HG03342 (cell line): ENCODE measurements around the gene ADD2.
"Not testable (repeated sequence)": the region's sequence is repeated elsewhere in the genome, so short reads cannot be mapped to it uniquely, and the experiment has no call there.

Experiments
- ATAC-seq: cut with Tn5 transposase; IDR thresholded peaks from one replicate; pipeline ENCODE4 v1.9.1; 2021; ENCODE audit warnings: mild to moderate bottlenecking, moderate library complexity; ENCODE audit not compliant: unreplicated experiment

ADD2 gene

DNA sequence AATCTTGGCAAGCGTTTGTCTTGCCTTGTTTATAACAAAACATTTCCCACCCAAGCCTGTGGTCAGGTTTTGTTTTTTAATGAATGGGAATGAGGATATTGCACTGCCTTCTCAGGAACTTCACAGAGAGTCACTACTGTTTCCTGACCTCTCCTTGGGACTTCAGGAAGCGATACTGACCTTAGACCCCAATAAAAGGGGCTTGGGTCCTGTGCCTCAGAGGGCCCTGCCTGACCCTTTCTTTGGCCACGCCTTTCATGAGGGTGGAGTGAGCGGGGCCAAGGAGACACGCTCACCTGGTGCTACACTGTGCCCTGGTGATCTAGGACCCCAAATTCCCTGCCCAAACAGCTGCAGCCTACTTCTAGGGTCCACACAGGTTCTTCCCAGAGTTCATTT lies 121.6 kb downstream of the ADD2 start:
- ATAC-seq = no peak

DNA sequence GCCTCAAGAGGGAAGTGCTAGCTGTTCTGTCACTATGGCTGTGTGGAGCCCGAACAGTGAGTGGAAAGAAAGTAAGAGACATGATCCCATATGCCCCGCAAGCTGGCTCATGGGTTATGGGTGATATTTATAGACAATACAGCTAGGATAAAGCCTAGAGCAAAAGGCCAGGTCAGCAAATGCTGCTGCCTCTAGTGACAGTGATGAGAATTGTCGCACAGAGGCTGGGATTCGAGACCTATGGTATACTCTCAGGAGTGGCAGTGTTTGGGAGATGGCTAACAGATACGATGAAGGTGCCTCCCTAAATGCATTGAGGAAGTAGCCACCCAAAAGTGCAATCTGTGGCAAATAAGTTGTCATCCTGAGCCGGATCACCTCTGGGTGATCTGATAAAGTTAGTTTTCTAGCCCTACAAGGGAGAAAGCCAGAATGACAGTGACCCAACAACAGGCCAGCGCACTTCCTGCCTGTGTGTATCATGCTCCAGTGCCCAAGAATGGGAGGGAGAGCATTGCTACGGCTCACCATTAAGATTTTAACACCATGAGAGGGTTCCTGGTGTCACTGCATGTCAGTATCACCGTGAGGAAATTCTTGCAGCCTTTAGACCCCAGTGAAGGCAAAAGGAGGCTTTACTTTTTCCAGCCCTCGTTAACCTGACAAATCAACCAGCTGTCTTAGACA lies 122.1 kb downstream of the ADD2 start:
- ATAC-seq = no peak

DNA sequence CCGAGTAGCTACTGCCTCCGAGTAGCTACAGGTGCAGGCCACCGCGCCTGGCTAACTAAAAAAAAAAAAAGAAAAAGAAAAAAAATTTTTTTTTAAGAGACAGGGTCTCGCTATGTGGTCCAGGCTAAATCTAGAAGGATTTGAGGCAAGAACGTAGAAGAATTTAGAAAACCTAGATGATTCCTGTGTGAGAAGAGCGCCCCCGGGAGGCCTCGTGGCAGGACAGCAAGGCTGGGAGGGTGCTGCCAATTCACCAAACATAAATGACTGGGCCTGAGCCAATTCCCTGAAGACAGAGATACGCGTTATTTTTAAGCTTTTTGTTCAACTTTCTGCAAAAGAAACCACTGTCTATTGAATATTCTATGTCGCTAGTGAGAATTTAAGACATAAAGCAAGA lies 124.3 kb downstream of the ADD2 start:
- no peak for ATAC-seq

DNA sequence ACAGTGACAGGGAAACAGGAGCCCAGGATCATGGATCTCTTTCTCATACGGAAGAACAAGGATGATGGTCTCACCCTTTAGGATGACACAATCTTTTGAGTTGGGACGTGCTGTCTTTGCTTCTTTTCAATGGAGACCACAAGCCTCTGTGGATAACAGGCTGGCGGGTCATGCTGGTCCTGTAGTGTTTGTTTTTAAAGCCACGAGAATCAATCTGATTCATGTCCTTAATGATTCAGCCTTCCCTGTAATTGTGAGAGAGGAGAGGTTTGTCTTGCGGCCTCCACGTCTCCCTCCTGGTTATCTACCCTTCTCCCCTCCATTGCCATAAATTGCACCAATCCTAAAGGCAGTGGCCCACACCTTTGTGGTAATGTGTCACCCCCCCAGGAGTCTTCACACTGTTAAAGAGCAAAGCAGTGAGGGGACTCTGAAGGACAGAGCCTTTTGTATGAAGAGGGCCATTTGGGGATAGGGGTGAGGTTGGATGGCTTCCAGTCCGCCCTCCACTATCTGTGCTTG lies 126.7 kb downstream of the ADD2 start:
- no peak for ATAC-seq

DNA sequence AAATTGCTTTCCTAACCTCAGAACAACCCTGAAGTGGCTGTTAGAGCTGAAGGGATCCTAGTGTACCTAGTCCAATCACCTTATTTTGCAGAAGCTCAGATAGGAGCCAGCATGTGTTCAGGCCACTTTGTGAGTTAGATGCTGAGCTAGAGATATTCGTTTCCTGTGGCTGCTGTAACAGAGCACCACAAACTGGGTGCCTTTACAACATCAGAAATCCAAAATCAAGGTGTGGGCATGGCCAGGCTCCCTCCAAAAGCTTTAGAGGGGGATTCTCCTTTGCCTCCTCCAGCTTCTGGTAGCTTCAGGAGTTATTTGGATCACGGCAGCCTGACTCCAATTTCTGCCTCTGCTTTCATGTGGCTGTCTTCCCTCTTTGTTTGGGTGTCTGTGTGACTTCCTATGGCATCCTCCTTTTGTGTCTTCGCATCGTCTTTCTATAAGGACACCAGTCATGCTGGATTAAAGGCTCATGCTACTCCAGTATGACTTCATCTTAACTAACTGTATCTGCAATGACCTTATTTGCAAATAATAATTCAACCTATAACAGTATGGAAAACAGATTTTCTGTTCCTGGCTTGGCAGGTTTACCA lies 128.1 kb downstream of the ADD2 start:
- no peak for ATAC-seq

DNA sequence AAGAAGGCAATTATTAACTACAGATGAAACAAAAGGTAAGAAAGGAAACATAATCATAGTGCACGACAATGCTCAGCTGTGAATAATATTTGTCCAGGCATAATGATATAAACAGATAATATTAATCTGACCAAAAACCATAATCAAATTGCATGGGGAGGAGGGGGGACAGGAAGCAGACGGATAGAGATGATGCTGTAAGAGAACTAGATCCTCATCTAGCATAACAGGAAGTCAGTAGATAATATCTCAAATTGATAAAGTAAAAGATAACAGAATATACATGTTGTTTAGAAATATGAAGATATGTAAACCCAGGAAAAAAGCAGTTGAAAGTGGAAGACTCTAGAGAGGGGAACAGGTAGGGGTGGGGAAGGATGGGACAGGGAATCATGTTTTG lies 129.4 kb downstream of the ADD2 start:
- no peak for ATAC-seq

DNA sequence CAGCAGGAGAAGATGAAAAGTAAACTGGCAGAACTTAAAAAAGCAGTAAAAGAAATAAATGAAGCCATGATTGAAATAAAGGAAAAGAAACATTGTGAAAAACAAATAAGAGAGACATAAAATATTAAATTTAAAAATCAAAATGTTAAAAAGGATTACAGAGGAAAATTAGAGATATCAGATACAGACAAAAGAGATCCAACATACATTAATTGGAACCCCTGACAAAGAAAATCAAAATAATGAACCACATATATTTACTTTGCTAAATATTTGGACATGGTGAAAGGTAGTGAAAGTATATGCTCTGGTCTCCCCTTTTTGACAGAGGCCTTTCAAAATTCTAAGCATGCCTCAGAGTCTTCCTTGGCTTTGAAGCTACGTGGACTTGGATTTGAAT lies 134.5 kb downstream of the ADD2 start:
- no peak for ATAC-seq

DNA sequence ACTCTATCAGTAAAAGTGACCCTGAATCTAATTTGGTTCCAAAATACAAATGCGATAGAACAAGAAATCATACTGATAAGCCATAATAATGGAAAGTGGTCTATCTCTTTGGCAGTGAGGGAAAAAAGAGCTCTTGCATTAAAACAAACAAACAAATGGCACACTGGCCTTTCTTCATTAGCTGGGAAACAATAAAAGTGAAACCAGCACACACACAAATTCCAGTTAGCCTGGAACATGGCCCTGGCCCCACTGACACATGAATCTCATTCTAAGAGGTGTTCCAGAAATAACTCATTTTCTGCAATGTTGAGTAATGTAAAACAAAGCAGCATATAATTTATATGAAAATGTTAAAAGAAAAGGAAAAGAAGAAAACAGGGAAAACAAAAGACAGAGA lies 135.0 kb downstream of the ADD2 start:
- ATAC-seq = no peak

DNA sequence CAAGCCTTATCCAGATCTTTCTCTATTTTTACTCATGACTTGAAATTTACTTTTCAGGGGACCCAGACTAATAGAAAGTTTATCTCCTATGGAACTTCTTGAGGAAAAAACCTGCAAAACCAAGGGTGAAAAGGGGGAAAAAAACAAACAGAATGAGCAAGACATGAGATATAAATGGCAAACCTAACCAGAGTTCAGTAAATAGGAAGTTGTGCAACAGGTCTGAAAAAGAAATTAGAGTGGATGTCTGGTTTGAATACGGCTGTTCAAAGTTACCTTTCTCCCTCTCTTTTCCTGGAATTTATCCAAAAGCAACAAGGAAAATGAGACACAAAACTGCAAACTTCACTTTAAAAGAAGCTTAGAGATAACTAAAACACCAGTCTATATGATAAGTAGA lies 135.6 kb downstream of the ADD2 start:
- ATAC-seq = no peak

DNA sequence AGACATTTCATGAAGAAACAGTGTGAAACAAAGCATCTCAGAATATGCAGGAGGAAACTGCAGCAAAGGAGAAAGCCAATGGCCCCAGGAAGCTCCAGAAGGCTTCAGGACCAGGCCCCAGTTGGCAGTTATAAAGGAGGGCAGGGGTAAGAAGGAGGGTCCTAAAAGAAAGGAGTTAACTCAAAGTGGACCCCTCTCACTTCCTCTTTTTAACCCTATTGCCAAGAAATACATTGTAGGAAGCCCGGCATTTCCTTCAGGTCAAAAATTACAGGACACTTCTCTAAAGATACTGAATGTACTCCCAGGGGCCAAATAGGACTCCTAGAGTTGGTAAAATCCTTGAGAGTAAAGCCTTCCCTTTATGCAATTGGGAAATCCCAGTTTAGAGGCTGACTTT lies 137.2 kb downstream of the ADD2 start:
- no peak for ATAC-seq

DNA sequence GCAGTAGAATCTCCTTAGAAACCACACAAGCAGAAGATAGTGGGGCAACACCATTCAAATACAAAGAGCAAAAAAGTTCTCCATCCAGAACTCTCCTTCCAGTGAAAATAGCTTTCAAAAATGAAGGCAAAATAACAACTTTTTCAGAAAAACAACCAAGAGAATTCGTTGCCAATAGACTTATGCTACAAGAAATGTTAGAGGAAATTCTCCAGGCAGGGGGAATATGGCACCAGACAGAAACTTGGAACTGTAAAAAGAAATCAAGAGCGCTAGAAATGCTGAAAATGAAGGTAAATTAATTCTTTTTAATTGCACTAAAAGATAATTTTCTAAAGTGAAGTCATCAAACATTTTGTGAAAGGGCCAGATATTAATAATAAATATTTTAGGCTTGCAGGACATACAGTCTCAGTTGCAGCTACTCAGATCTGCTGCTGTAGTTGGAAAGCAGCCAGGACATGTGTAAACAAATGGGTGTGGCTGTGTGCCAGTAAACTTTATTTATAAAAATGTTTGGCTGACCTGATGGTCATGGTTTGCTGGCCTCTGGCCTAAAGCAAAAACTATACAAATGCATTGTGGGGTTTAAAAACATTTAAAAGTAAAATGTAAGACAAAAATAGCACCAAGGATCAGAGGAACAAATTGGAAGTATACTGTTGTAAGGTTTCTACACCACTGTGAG lies 140.6 kb downstream of the ADD2 start:
- no peak for ATAC-seq

DNA sequence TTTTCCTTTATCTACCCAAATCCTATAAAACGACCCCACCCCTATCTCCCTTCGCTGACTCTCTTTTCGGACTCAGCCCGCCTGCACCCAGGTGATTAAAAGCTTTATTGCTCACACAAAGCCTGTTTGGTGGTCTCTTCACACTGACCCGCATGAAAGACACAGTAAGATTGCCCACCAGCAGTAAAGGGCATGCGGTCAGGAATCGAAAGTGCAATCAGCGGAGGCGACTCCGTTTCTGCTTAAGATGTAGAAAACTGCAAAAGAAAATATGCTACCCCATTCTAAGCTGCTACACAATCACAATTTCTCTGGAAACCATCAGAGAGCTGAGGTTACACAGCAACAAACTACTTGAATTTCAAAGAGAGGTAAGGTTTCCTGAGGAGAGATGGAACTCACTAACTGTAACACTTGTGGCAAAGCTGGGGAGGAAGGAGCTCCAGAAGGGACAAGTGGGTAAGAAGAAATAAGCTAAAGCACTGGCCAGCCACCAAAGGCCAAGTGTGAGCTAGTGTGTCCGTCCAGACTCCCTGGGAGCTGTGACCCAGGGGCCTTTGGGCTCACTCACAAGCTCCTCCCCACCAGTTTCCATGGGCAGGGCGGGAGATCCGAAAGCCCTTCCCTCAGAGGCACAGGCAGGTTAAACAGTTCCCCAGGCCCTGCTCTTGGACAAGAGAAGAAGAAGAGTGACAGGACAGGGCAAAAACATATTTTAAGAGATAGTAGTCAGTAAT lies 141.6 kb downstream of the ADD2 start:
- no peak for ATAC-seq

DNA sequence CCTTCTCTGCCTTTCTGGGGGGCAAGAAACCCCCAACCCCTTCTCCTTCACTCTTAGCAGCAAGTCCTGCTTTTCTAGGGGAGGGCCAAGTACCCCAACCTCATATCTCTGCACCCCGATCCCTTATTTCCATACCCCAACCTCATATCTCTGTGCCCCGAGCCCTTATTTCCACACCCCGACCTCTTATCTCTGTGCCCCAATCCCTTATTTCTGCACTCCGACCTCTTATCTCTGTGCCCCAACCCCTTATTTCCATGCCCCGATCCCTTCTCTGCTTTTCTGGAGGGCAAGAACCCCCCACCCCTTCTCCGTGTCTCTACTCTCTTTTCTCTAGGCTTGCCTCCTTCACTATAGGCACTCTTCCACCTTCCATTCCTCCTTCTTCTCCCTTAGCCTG lies 146.5 kb downstream of the ADD2 start:
- not testable (repeated sequence) for ATAC-seq

DNA sequence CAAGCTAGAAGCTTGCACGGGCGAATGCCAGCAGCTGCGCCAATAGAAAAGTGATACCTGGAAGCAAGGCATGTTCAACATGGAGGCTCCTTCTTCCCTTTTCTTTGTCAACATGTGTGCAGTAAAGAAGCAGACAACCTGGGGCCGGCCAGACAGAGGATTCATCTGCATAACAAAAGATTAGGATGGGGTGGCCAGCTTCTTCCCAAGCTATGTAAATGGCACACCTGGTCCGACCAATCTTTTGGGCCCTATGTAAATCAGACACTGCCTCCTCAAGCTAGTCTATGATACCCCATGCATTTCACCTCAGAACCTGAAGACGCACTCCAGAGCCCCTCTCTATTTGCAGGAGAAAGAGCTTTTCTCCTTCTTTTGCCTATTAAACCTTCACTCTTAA lies 148.0 kb downstream of the ADD2 start:
- no peak for ATAC-seq

DNA sequence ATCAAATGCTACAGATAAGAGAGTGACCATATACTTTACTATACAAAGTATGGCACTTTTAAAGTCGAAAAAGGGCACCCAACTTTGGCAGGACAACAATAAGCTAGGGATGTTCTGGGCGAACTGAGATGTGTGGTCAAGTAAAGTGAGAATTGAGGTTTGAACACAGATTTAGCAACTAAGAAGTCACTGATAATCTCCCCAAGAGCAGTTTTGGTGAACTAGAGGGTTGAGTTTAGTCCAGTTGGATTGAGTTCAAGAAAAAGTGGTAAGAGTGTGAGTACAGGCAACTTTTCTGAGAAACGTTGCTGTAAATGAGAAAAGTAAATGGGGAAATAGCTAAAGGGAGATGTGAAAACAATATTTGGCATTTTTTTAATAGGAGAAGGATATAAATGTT lies 148.8 kb downstream of the ADD2 start:
- ATAC-seq = no peak

DNA sequence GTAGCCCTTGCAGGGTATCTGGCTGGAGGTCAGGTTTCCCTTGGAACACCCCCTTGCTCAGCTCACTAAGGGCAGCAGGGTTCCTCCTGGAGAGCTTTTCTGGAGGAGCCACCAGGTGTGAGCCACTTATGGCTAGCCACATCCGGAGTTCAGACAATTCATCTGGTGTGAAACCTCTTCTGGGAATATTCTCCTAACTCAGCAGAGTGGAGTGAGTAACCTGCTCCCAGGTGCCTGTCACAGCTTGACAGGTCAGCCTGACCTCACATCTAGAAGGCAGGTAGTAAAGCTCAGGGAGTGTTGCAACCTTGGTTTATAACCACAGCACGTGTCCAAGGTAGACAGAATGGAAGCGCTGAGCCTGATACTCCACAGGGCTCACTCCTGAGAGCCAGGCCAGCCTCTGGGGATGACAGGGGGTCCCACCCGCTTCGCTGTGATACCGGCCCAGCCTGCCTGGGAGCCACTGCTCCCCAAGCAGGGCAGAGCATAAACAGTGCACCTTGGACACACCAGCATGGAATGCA lies 151.8 kb downstream of the ADD2 start:
- ATAC-seq = no peak

DNA sequence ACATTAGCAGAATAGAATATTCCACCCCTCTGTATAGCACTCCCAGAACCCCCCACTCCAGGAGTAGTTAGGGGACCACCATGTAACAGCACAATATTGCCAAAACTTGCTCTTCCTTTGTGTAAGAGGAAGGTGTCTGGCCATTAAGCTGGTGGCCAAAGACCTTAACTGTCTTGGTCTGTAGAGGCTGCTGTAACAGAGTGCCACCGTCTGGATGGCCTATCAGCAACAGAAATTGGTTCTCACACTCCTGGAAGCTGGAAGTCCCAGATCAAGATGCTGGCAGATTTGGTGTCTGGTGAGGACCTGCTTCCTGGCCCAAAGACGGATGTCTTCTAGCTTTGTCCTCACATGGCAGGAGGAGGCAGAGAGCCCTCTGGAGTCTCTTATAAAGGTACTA lies 152.8 kb downstream of the ADD2 start:
- no peak for ATAC-seq

DNA sequence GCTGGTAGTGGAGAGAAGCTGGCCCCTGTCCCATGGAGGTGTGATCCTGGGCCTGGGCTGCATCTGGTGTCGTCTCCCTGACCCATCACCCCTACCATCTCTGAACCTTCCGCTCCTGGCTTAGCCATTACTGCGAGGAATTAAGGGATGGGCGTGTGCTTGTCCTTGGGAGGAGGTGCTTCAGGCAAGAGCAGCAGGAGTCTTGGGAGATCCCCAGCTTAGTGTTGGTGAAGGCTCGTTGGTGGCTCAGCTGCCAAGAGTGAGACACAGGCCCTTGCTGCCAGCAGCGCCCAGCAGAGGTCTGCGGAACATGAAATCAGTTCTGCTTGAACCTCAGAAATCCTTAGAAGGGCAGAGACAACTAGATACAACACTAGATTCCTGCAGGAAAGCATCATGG lies 154.5 kb downstream of the ADD2 start:
- no peak for ATAC-seq

DNA sequence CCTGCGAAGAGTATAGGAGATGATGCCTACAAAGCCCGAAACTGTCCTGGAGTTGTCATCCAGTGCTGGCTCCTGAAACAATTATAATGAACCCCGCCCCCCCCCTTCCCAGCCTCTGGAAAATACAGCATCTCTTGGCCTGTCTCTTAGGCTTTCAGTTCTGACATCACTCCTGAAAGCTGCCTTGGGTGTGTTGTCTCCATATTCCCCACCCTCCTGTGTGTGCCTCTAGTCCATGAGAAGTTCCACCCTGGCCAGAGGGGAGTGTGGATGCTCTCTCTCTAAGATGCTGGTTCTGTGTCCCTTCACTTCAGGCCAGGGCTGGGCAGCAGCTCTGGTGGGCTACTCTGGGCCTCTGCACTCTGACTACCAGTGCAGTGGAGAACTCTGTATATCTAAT lies 155.4 kb downstream of the ADD2 start:
- no peak for ATAC-seq

DNA sequence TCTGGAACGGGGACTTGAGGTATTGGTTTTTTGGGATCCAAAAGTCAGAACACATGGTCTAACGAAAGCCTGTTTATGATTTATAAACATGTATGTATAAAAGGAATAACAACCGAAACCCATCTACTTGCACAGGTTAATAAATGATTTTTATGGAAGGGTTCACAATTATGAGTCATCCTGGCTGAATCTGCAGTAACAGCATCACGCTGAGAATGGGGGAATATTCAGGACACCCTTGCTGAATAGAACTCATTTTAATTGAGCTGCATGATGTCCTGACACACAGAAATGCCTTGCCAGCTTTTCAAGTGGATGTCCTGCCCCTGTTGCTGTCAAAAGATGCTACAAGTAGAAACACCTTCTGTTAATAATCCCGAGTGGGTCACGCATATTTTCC lies 159.6 kb downstream of the ADD2 start:
- ATAC-seq = no peak

DNA sequence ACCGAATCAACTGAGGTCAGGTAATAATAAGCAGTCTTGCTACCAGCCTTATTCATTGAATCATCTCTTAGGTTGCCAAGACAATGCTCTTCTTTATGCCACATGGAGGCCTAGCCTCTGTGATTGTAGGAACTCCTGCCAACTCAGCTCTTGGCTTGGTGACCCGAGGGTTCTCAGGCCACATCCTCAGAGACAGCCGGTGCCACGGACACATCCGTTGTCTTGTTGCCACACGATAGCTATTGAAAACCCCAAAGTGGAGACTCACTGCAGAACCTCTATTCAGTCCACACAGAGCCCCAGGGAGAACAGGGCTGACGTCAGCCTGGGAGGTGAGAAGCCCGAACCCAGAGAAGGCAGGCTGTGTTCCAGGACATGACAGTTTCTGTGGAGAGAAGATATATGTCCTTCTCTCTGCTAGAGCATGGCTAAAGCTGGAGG lies 160.9 kb downstream of the ADD2 start:
- no peak for ATAC-seq
